SK-N-MC (cell line): ENCODE data around the gene PIKFYVE.

Experiments used
- EZH2 ChIP-seq: fragments of 200-600 bp; sonication (generic); IDR thresholded peaks from one replicate; pipeline ENCODE4 v1.6.1; 2017; ENCODE audit warnings: antibody characterized with exemption
- POLR2AphosphoS5 ChIP-seq: IDR thresholded peaks from 2 replicates; pipeline ENCODE4 v1.6.1; 2012; ENCODE audit warnings: mild to moderate bottlenecking, low read depth, low read length, borderline replicate concordance

DNA sequence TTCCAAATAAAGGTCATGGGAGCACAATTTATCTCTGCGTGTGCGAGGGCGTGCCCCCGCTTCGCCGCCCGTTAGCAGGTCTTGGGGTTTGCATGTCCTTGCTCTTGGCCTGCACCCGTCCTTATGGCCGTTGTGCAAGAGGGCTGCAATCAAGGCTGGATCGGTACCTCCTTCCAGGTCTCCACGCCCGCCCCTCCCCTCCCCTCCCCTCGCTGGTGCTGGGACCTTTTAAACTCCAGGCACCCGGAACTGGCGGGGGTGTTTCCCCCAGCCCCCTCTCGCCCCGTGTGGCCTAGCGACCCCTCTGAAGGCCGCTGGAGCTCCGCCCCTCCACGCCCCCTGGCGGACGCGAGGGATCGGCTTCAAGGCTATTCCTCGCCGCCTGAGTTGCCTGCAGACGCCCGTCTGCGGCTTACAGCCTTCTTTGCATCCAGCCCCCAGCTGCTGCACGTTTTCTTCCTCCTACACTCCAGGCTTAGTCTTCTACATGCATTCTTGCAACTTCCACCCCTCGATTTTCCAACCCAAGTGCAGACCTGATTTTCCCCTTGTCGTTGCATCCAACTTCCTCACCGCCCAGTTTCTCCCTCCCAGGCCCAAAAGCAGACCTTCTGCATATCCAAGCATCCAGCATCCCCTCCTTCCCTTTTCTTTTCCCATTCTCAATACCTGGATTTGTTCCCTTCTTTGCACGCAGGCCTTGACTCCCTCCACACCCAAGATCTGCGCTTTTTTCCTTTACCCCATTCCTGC is 11.8 kb upstream of the PIKFYVE start:
- TF ChIP-seq EZH2 (no peak), POLR2AphosphoS5 (no peak; the same call in 1 of the 2 replicates)
